ENCODE results near the gene PCNT. TPM values are rescaled to one million over a fixed set of nuclear protein-coding genes. Genes with fewer than 3 reads are reported as not detected.

PCNT gene
- total and polyA plus RNA-seq, 10 of the 15 experiments (the other 5 are each of a cell fraction or from before 2014, with no cell fraction given) = 2.9 to 39.6 (median 20.5) TPM

DNA sequence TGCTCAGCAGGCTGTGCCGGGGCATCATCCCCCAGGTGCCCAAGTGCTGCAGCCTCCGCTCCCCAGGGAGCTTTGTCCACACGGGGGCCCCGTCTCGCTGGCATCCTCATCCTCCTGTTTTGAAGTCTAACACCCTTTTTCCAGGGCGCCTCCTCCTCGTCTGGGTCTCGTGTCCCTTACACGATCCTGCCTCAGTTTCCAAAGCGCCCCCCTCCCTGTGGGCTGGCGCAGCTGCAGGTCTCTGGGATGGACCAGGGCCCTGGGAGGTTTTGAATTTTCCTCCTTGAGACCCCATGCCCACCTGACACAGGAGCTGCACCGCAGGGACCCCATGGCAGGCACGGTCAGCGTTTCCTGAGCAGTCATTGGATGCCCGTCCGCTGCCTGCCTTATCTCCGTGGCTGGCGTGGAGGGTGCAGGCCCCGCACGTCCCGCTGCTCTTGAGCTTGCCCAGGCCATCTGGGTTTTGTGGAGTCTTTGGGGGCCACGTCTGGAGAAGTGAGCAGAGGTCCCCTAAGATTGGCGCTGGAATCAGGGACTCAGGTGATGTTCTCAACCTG, 97.3 kb downstream of the PCNT start:
- WGBS (ENCODE audit: insufficient coverage, insufficient replicate concordance, low lambda C conversion rate, missing lambda C conversion rate) = 95% methylated on average over 23 of the region's 23 CpGs
- ChIA-PET POLR2A (no interaction called here), CTCF (interaction anchor here (1.0 kb wide), 1 partner anchor 278 kb away, joined by 5 read pairs; no protein-coding TSS in a partner anchor), SMC1A (ENCODE audit: uncharacterized antibody, unreplicated experiment) (no interaction called here), RAD21 (ENCODE audit: unreplicated experiment) (no interaction called here)
- Histone ChIP-seq H3K4me2 (ENCODE audit: control insufficient read depth, insufficient read depth) (no peak overlapping the region), H4K20me1 (ENCODE audit: control insufficient read depth, insufficient read depth) (no peaks in the 10 kb centered on the region), H3K27me3 (replicated peaks in 1 of 2; ENCODE audit: control insufficient read depth in 2 of 2, insufficient read depth in 2 of 2, low read length in 1 of 2) (no peaks in the 10 kb centered on the region), H3K36me3 (ENCODE audit: control insufficient read depth in 2 of 2, insufficient read depth in 2 of 2, low read length in 1 of 2) (peaks cover 11 to 14% of the 10 kb centered on the region in 2 experiments), H3K27ac (ENCODE audit: control insufficient read depth, insufficient read depth) (no peak overlapping the region), H3K4me3 (no peak overlapping the region), H3K79me2 (ENCODE audit: control insufficient read depth, insufficient read depth, low read length) (no peaks in the 10 kb centered on the region), H3K9ac (ENCODE audit: control insufficient read depth, insufficient read depth, low read length) (no peak overlapping the region), H3K4me1 (ENCODE audit: control insufficient read depth, insufficient read depth, low read length) (no peaks in the 10 kb centered on the region), H2AFZ (ENCODE audit: control insufficient read depth, low read depth, low read length) (no peak overlapping the region), H3K9me3 (replicated peaks; ENCODE audit: control insufficient read depth, insufficient read depth, low read length) (no peaks in the 10 kb centered on the region)
- intact Hi-C loops (cut with micrococcal nuclease; ENCODE audit: unreplicated experiment) (no loop called here), in situ Hi-C loops (cut with MboI) (no loop called here)
- no peak for ATAC-seq
- BruUV-seq (replicated peaks) = no TSS peak
- TF ChIP-seq EED (IDR thresholded peaks at IDR 0.05; ENCODE audit: low read depth) (no peak), KLF5 (IDR thresholded peaks at IDR 0.05; ENCODE audit: partially characterized antibody) (no peak), STAT1 (conservative IDR thresholded peaks at IDR 0.05) (no peak), ZSCAN29 (IDR thresholded peaks at IDR 0.05) (no peak), PAX5 (IDR thresholded peaks at IDR 0.05; ENCODE audit: borderline replicate concordance, low read depth, low read length) (no peak), CHD2 (IDR thresholded peaks at IDR 0.05; ENCODE audit: borderline replicate concordance, low read depth, low read length) (no peak), MTA3 (IDR thresholded peaks at IDR 0.05; ENCODE audit: borderline replicate concordance, low read length) (no peak)
- TF ChIP-seq, protein P1, sequence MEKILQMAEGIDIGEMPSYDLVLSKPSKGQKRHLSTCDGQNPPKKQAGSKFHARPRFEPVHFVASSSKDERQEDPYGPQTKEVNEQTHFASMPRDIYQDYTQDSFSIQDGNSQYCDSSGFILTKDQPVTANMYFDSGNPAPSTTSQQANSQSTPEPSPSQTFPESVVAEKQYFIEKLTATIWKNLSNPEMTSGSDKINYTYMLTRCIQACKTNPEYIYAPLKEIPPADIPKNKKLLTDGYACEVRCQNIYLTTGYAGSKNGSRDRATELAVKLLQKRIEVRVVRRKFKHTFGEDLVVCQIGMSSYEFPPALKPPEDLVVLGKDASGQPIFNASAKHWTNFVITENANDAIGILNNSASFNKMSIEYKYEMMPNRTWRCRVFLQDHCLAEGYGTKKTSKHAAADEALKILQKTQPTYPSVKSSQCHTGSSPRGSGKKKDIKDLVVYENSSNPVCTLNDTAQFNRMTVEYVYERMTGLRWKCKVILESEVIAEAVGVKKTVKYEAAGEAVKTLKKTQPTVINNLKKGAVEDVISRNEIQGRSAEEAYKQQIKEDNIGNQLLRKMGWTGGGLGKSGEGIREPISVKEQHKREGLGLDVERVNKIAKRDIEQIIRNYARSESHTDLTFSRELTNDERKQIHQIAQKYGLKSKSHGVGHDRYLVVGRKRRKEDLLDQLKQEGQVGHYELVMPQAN (conservative IDR thresholded peaks at IDR 0.05) = no peak
- no peak for FAIRE-seq
- no peak for DNase-seq (ENCODE audit: low read depth, low spot score)
